Posterior vena cava (tissue), 2 donors: ENCODE results near the gene ATP12A. TPM values are rescaled to one million over a fixed set of nuclear protein-coding genes. Genes with fewer than 3 reads are reported as not detected.

Experiments
- DNase-seq: peaks from one replicate; pipeline ENCODE4 v3.0.0-alpha.2; 2020; ENCODE audit warnings: low spot score
- intact Hi-C, 2 donors: fragments of 100-400 bp; cut with DNase I; formaldehyde crosslinking; loops; one replicate each; pipeline versions ENCODE4 v1.14.1 to v1.14.2; 2022 to 2023
- total RNA-seq, 2 donors: library from RNA; stranded (reverse); fragmentation: NEBNext Ultra II Directional; extraction: Animal tissue kit (Norgen Biotek cat#: 25700); gene quantifications; one replicate each; pipeline ENCODE4 v1.2.1, GENCODE V29; 2021
- donor health status: DM: yes; HTN: yes; CAD: no.
- donor health status: DM: yes; HTN: yes; CAD: no.

ATP12A gene
- total RNA-seq, 2 donors from 2014 or later, result not detected

GRCh38 chr13:24746618-24747247 lies 66.5 kb downstream of the ATP12A start:
- DNase-seq, result no peak

GRCh38 chr13:24747248-24748060 lies 67.2 kb downstream of the ATP12A start:
- DNase-seq, result no peak
- intact Hi-C loops, result no loop called here

More at GRCh38 chr13:24746618-24747247, 66.5 kb downstream of the ATP12A start:
- intact Hi-C loops, result no loop called here

GRCh38 chr13:24748061-24748400 lies 67.8 kb downstream of the ATP12A start:
- DNase-seq, result no peak
- intact Hi-C loops, result no loop called here

- intact Hi-C loops, result no loop called here
- DNase-seq, result no peak
These were observed 79.0 kb downstream of the ATP12A start for GRCh38 chr13:24759197-24759596.

Other genes with a start within 250 kb of the ATP12A start
- gene PARP4, start 167.6 kb upstream of the ATP12A start, total RNA-seq, result 10 to 100 TPM; 31.5 to 34.0 TPM
- gene RNF17, start 83.8 kb downstream of the ATP12A start, total RNA-seq, result under 1 TPM in 1 of 2 donors, not detected in 1; 0.14 TPM